ENCODE measurements around the gene PCDHGB1. TPM values are rescaled to one million over a fixed set of nuclear protein-coding genes. Genes with fewer than 3 reads are reported as not detected.
"Not testable (repeated sequence)": the region's sequence is repeated elsewhere in the genome, so short reads cannot be mapped to it uniquely, and the experiment has no call there.

PCDHGB1 gene
- total RNA-seq, 2 donors from 2014 or later: 1.4 to 6.6 TPM

- Histone ChIP-seq H3K27me3 (ENCODE audit: control insufficient read depth, insufficient read depth, low read length, poor library complexity, severe bottlenecking) (no peaks in the 10 kb centered on the region), H3K9ac (ENCODE audit: extremely low read depth, low read length, poor library complexity, severe bottlenecking) (no peak overlapping the region), H3K4me1 (ENCODE audit: control insufficient read depth, insufficient read depth, low read length) (no peaks in the 10 kb centered on the region), H3K9me3 (ENCODE audit: control insufficient read depth, low read length) (peaks cover 59% of the 10 kb centered on the region), H3K27ac (ENCODE audit: low read depth, low read length) (no peak overlapping the region), H3K4me3 (ENCODE audit: low read length) (no peak overlapping the region), H3K36me3 (ENCODE audit: control insufficient read depth, insufficient read depth, low read length) (peaks cover 34% of the 10 kb centered on the region)
- TF ChIP-seq CTCF (conservative IDR thresholded peaks at IDR 0.05): no peak
- no peak overlapping the region for H3K27ac Mint-ChIP-seq
- no peaks in the 10 kb centered on the region for H3K27me3 Mint-ChIP-seq (ENCODE audit: insufficient read depth)
- no peak for DNase-seq
- H3K9me3 Mint-ChIP-seq: peaks cover 38% of the 10 kb centered on the region
- H3K4me3 Mint-ChIP-seq: no peak overlapping the region
- peaks cover 1% of the 10 kb centered on the region for H3K4me1 Mint-ChIP-seq
- H3K36me3 Mint-ChIP-seq (ENCODE audit: low read depth): peaks cover 65% of the 10 kb centered on the region
Measured at GRCh38 chr5:141313711-141314110, 36.2 kb upstream of the PCDHGB1 start.

- peaks cover 77% of the 10 kb centered on the region for H3K9me3 ChIP-seq (ENCODE audit: control insufficient read depth, low read length)
- not testable (repeated sequence) for H3K9ac ChIP-seq (ENCODE audit: extremely low read depth, low read length, poor library complexity, severe bottlenecking); H3K27ac ChIP-seq (ENCODE audit: low read depth, low read length); DNase-seq; H3K4me1 ChIP-seq (ENCODE audit: control insufficient read depth, insufficient read depth, low read length); H3K27ac Mint-ChIP-seq; H3K4me3 Mint-ChIP-seq; H3K27me3 ChIP-seq (ENCODE audit: control insufficient read depth, insufficient read depth, low read length, poor library complexity, severe bottlenecking); H3K4me3 ChIP-seq (ENCODE audit: low read length); H3K4me1 Mint-ChIP-seq; H3K27me3 Mint-ChIP-seq (ENCODE audit: insufficient read depth)
- H3K36me3 ChIP-seq (ENCODE audit: control insufficient read depth, insufficient read depth, low read length): peaks cover 47% of the 10 kb centered on the region
- WGBS, 2 experiments (ENCODE audit: insufficient coverage in 1 of 2, insufficient read length in 1 of 2): 94 to 100% methylated on average over 1 to 3 of the region's 4 CpGs
- Mint-ChIP-seq H3K36me3 (ENCODE audit: low read depth) (peaks cover 67% of the 10 kb centered on the region), H3K9me3 (peaks cover 51% of the 10 kb centered on the region)
Measured at GRCh38 chr5:141316963-141317362, 32.9 kb upstream of the PCDHGB1 start.

GRCh38 chr5:141319202-141319601, 30.7 kb upstream of the PCDHGB1 start:
- H3K9ac ChIP-seq (ENCODE audit: extremely low read depth, low read length, poor library complexity, severe bottlenecking): no peak overlapping the region
- peaks cover 68% of the 10 kb centered on the region for H3K9me3 ChIP-seq (ENCODE audit: control insufficient read depth, low read length)
- Mint-ChIP-seq H3K27ac (no peak overlapping the region), H3K9me3 (peaks cover 51% of the 10 kb centered on the region), H3K4me1 (peaks cover 2% of the 10 kb centered on the region), H3K27me3 (ENCODE audit: insufficient read depth) (no peaks in the 10 kb centered on the region), H3K36me3 (ENCODE audit: low read depth) (peaks cover 56% of the 10 kb centered on the region), H3K4me3 (peak overlapping the region; percentile 99)
- H3K4me3 ChIP-seq (ENCODE audit: low read length): peak overlapping the region; percentile 91
- DNase-seq: no peak
- peaks cover 47% of the 10 kb centered on the region for H3K36me3 ChIP-seq (ENCODE audit: control insufficient read depth, insufficient read depth, low read length)
- no peak overlapping the region for H3K27ac ChIP-seq (ENCODE audit: low read depth, low read length)
- H3K27me3 ChIP-seq (ENCODE audit: control insufficient read depth, insufficient read depth, low read length, poor library complexity, severe bottlenecking): no peaks in the 10 kb centered on the region
- 94% methylated on average over 6 of the region's 6 CpGs for WGBS, 2 experiments (ENCODE audit: insufficient coverage in 1 of 2, insufficient read length in 1 of 2)
- H3K4me1 ChIP-seq (ENCODE audit: control insufficient read depth, insufficient read depth, low read length): no peaks in the 10 kb centered on the region
- TF ChIP-seq CTCF (conservative IDR thresholded peaks at IDR 0.05): no peak

- TF ChIP-seq CTCF (conservative IDR thresholded peaks at IDR 0.05): no peak
- peaks cover 45% of the 10 kb centered on the region for H3K36me3 ChIP-seq (ENCODE audit: control insufficient read depth, insufficient read depth, low read length)
- H3K4me1 ChIP-seq (ENCODE audit: control insufficient read depth, insufficient read depth, low read length): no peaks in the 10 kb centered on the region
- Mint-ChIP-seq H3K4me1 (peaks cover 2% of the 10 kb centered on the region), H3K9me3 (peaks cover 51% of the 10 kb centered on the region), H3K4me3 (peak overlapping the region; percentile 99), H3K36me3 (ENCODE audit: low read depth) (peaks cover 53% of the 10 kb centered on the region), H3K27me3 (ENCODE audit: insufficient read depth) (no peaks in the 10 kb centered on the region), H3K27ac (peak overlapping the region; percentile 100)
- DNase-seq: no peak
- no peaks in the 10 kb centered on the region for H3K27me3 ChIP-seq (ENCODE audit: control insufficient read depth, insufficient read depth, low read length, poor library complexity, severe bottlenecking)
- H3K4me3 ChIP-seq (ENCODE audit: low read length): peak overlapping the region; percentile 91
- peaks cover 68% of the 10 kb centered on the region for H3K9me3 ChIP-seq (ENCODE audit: control insufficient read depth, low read length)
- peak overlapping the region; percentile 99 for H3K9ac ChIP-seq (ENCODE audit: extremely low read depth, low read length, poor library complexity, severe bottlenecking)
- WGBS, 2 experiments (ENCODE audit: insufficient coverage in 1 of 2, insufficient read length in 1 of 2): 74 to 85% methylated on average over 5 of the region's 5 CpGs
- peak overlapping the region; percentile 7 for H3K27ac ChIP-seq (ENCODE audit: low read depth, low read length)
Measured at GRCh38 chr5:141319699-141320098, 30.2 kb upstream of the PCDHGB1 start.

Data from endodermal cell (in vitro differentiated cells).